GM12873 (cell line): ENCODE measurements around the gene KIFAP3.

Experiments used
- TF ChIP-seq, protein P1 (sequence below): IDR thresholded peaks from 2 replicates; pipeline ENCODE4 v1.5.1; 2012; ENCODE audit warnings: low read depth, mild to moderate bottlenecking, moderate library complexity, low read length, control low read depth; ENCODE audit not compliant: insufficient read depth; ENCODE audit errors: missing control alignments

KIFAP3 gene

GRCh38 chr1:170010443-170010842, 64.1 kb downstream of the KIFAP3 start:
- TF ChIP-seq, protein P1, sequence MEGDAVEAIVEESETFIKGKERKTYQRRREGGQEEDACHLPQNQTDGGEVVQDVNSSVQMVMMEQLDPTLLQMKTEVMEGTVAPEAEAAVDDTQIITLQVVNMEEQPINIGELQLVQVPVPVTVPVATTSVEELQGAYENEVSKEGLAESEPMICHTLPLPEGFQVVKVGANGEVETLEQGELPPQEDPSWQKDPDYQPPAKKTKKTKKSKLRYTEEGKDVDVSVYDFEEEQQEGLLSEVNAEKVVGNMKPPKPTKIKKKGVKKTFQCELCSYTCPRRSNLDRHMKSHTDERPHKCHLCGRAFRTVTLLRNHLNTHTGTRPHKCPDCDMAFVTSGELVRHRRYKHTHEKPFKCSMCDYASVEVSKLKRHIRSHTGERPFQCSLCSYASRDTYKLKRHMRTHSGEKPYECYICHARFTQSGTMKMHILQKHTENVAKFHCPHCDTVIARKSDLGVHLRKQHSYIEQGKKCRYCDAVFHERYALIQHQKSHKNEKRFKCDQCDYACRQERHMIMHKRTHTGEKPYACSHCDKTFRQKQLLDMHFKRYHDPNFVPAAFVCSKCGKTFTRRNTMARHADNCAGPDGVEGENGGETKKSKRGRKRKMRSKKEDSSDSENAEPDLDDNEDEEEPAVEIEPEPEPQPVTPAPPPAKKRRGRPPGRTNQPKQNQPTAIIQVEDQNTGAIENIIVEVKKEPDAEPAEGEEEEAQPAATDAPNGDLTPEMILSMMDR: peak; percentile 27

GRCh38 chr1:170009551-170009950, 64.9 kb downstream of the KIFAP3 start:
- TF ChIP-seq, protein P1: no peak

DNA sequence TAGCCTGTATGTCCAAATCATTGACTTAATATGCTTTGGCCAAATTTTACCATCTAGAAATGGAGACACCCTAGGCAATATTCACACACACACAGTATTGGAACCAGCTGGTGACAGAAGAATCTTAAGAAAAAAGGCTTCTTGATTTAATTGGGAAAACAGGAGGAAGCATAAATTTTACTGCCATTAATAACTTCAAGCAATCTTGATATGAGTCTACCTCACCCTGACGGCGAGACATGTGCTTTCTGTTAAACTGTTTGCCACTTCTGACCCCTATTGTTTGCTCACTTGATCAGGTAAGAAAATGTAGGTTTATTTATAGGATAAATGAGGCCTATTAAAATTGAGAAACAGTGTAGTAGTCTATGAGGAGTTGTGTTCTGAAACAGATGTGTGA, 73.2 kb downstream of the KIFAP3 start:
- TF ChIP-seq, protein P1: no peak

GRCh38 chr1:169999761-170000160, 74.7 kb downstream of the KIFAP3 start:
- TF ChIP-seq, protein P1: no peak

- TF ChIP-seq, protein P1: no peak
Observed at GRCh38 chr1:169999331-169999741, 75.2 kb downstream of the KIFAP3 start.

GRCh38 chr1:169995993-169996392, 78.5 kb downstream of the KIFAP3 start:
- TF ChIP-seq, protein P1: no peak

GRCh38 chr1:169989246-169989645, 85.2 kb downstream of the KIFAP3 start:
- TF ChIP-seq, protein P1: no peak
